Measurements from ENCODE around the gene SOHLH1. TPM values are rescaled to one million over a fixed set of nuclear protein-coding genes. Genes with fewer than 3 reads are reported as not detected.

The SOHLH1 gene
- polyA plus RNA-seq, 2 of the 4 experiments (the other 2 are of a cell fraction), result not detected

DNA sequence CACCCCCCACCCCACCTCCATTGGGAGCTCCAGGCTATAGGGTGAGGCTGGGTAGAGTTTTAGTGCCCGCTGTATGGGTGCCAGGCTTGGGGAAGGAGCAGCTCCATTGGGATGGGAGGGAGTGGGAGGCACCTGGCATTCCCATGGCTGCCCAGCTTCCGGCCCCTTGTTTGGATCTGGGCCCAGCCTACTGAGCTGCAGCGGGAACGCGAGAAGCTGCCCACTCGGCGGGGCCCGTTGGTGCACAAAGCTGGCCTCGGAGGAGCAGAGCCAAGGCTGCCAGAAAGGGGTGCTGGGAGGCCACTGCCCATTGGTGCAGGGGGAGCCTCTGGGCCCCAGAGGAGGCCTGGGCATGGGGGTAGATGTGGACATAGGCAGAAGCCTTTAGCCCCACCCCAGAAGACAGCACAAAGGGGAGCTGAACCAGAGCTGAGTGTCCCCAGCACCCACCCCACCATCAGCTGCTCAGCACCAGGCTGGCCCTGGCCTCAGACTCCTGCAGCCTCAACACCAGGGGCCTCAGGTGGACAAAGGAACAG is 31.7 kb downstream of the SOHLH1 start:
- WGBS (ENCODE audit: missing lambda C conversion rate), result 61% methylated on average over 8 of the region's 9 CpGs
- POLR2A ChIA-PET, result no interaction called here
- Histone ChIP-seq H3K4me1 (no peaks in the 10 kb centered on the region), H3K27ac (no peak overlapping the region), H3K4me3 (no peak overlapping the region), H3K9me3 (no peaks in the 10 kb centered on the region), H3K4me2 (no peak overlapping the region)
- DNase-seq (ENCODE audit: low read depth in 1 of 2, low spot score in 1 of 2) (no peak), FAIRE-seq (no peak), ATAC-seq (no peak)
- CTCF ChIA-PET, result interaction anchor here (1.2 to 1.4 kb wide), 2 partner anchors 9 to 163 kb away, joined by 3 to 5 read pairs; no protein-coding TSS in a partner anchor
- TF ChIP-seq POLR2A (IDR thresholded peaks at IDR 0.05; ENCODE audit: low read length), result no peak
- no peak for TF ChIP-seq HEYL (CRISPR knock-in tag; IDR thresholded peaks at IDR 0.05)
- no peak for TF ChIP-seq EHMT2 (IDR thresholded peaks at IDR 0.05; ENCODE audit: low read depth)
- TF ChIP-seq TP53 (CRISPR knock-in tag; IDR thresholded peaks at IDR 0.05), result no peak
- no peak for TF ChIP-seq TFCP2L1 (CRISPR knock-in tag; IDR thresholded peaks at IDR 0.05)
- TF ChIP-seq NPAS2 (CRISPR knock-in tag; IDR thresholded peaks at IDR 0.05; ENCODE audit: borderline replicate concordance), result no peak
- TF ChIP-seq, protein P1, sequence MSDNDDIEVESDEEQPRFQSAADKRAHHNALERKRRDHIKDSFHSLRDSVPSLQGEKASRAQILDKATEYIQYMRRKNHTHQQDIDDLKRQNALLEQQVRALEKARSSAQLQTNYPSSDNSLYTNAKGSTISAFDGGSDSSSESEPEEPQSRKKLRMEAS (IDR thresholded peaks at IDR 0.05), result no peak
- TF ChIP-seq ZC3H11A (IDR thresholded peaks at IDR 0.05), result no peak
- TF ChIP-seq KDM1A (IDR thresholded peaks at IDR 0.05; ENCODE audit: low read depth), result no peak
- TF ChIP-seq, protein P2, sequence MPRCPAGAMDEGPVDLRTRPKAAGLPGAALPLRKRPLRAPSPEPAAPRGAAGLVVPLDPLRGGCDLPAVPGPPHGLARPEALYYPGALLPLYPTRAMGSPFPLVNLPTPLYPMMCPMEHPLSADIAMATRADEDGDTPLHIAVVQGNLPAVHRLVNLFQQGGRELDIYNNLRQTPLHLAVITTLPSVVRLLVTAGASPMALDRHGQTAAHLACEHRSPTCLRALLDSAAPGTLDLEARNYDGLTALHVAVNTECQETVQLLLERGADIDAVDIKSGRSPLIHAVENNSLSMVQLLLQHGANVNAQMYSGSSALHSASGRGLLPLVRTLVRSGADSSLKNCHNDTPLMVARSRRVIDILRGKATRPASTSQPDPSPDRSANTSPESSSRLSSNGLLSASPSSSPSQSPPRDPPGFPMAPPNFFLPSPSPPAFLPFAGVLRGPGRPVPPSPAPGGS (IDR thresholded peaks at IDR 0.05), result no peak

DNA sequence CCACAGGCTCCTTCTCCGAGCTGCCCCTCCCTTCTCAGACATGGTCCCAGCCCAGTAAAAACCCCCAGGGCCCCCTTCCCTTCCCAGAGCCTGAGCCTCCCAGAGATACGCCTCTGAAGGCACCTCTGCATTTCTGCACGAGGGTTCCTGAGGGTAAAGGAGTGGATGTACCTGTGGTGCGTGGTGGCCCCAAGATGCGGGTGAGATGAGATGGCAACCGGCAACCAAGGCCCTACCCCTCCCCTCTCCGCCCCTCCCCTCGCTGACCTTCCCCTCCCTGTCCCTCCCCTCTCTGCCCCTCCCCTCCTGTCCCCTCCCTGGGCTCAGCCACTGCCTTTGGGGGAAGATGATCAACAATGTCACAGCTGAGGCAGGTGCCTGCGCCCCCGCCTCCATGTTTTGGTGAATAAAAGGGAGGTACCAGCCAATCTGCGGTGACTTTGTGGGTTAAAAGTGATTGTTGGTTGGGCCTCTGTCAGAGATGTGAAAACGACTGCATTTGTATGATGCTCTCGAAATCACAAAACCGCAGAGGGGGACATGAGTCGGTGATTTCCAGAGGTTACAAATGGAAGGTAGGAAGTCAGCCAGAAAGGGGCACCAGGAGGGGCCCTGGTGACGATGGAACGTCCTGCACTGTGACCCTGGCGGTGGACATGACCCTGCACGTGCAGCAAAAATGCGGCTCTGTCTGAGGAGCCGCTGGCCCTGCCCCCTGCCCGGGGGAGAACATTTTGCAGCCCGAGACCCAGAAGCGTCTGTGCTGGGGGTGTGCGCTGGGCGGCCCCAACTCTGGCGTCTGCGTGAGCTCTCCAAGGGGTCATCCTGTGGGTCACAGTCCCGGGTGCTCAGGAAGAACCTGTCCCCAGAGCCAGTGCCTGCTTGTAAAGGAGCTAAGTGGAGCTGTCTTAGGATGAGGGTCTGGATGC is 32.5 kb downstream of the SOHLH1 start:
- ChIA-PET POLR2A (no interaction called here), CTCF (interaction anchor here (1.2 to 1.4 kb wide), 2 partner anchors 10 to 162 kb away, joined by 3 to 5 read pairs; no protein-coding TSS in a partner anchor)
- Histone ChIP-seq H3K4me1 (no peaks in the 10 kb centered on the region), H3K9me3 (no peaks in the 10 kb centered on the region), H3K4me3 (no peak overlapping the region), H3K27ac (no peak overlapping the region), H3K4me2 (no peak overlapping the region)
- 24% methylated on average over 20 of the region's 29 CpGs for WGBS (ENCODE audit: missing lambda C conversion rate)
- FAIRE-seq (no peak), ATAC-seq (no peak), DNase-seq (ENCODE audit: low read depth in 1 of 2, low spot score in 1 of 2) (no peak)
- TF ChIP-seq CHD4 (IDR thresholded peaks at IDR 0.05; ENCODE audit: borderline replicate concordance) (no peak), POLR2A (IDR thresholded peaks at IDR 0.05; ENCODE audit: low read length) (no peak), JUN (IDR thresholded peaks at IDR 0.05) (no peak), CBX2 (IDR thresholded peaks at IDR 0.05; ENCODE audit: borderline replicate concordance, low read depth) (no peak), RNF2 (IDR thresholded peaks at IDR 0.05; ENCODE audit: borderline replicate concordance, low read depth) (no peak), BHLHE40 (IDR thresholded peaks at IDR 0.05; ENCODE audit: low read depth, low read length) (no peak), HOXB5 (CRISPR knock-in tag; IDR thresholded peaks at IDR 0.05) (no peak), KDM1A (IDR thresholded peaks at IDR 0.05; ENCODE audit: low read depth) (no peak)
- TF ChIP-seq, protein P2 (IDR thresholded peaks at IDR 0.05), result no peak
- TF ChIP-seq, protein P3, sequence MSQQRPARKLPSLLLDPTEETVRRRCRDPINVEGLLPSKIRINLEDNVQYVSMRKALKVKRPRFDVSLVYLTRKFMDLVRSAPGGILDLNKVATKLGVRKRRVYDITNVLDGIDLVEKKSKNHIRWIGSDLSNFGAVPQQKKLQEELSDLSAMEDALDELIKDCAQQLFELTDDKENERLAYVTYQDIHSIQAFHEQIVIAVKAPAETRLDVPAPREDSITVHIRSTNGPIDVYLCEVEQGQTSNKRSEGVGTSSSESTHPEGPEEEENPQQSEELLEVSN (IDR thresholded peaks at IDR 0.05; ENCODE audit: borderline replicate concordance, low read depth), result no peak

DNA sequence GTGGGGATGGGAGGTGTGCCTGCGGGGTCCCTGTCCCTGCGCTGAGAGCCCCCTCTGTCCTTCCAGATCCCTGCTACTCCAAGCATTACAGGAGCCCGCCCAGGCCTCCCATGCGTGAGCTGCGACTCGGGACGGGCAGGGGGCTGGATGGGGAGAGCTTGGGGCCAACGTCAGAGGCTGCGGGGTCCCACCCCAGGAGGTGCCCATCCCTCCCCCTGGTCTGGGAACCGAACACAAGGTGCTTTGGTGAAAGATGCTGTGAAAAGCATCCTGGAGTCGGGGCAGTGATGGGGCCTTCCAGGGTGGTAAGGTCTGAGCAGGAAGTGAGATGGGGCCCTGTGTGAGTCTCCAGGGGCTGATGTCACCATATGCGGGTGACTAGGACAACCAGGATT is 33.5 kb downstream of the SOHLH1 start:
- WGBS (ENCODE audit: missing lambda C conversion rate), result 0% methylated on average over 5 of the region's 12 CpGs
- DNase-seq (ENCODE audit: low read depth in 1 of 2, low spot score in 1 of 2), result no peak
- TF ChIP-seq, protein P3 (IDR thresholded peaks at IDR 0.05; ENCODE audit: borderline replicate concordance, low read depth), result no peak
- TF ChIP-seq HDAC2 (IDR thresholded peaks at IDR 0.05), result no peak
- TF ChIP-seq ESRRA (IDR thresholded peaks at IDR 0.05; ENCODE audit: borderline replicate concordance, low read length), result no peak
- no peak for TF ChIP-seq MAZ (IDR thresholded peaks at IDR 0.05; ENCODE audit: borderline replicate concordance, low read depth, low read length)
- TF ChIP-seq KDM1A (IDR thresholded peaks at IDR 0.05; ENCODE audit: low read depth), result no peak
- TF ChIP-seq FOSL2 (IDR thresholded peaks at IDR 0.05), result no peak
- no peak for TF ChIP-seq FOSL2 (CRISPR knock-in tag; IDR thresholded peaks at IDR 0.05)
- TF ChIP-seq, protein P4, sequence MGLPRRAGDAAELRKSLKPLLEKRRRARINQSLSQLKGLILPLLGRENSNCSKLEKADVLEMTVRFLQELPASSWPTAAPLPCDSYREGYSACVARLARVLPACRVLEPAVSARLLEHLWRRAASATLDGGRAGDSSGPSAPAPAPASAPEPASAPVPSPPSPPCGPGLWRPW (IDR thresholded peaks at IDR 0.05), result no peak
- TF ChIP-seq SMC3 (IDR thresholded peaks at IDR 0.05), result no peak
- no peak for TF ChIP-seq POLR2AphosphoS2 (conservative IDR thresholded peaks at IDR 0.05; ENCODE audit: low read length)
- TF ChIP-seq MYC (IDR thresholded peaks at IDR 0.05; ENCODE audit: borderline replicate concordance, low read length), result no peak
- no peak for TF ChIP-seq CEBPB (IDR thresholded peaks at IDR 0.05)
- no peak for TF ChIP-seq HOXA7 (CRISPR knock-in tag; IDR thresholded peaks at IDR 0.05)
- TF ChIP-seq FOXS1 (CRISPR knock-in tag; IDR thresholded peaks at IDR 0.05), result no peak
- no peak for TF ChIP-seq ZSCAN20 (CRISPR knock-in tag; IDR thresholded peaks at IDR 0.05)
- no peak for TF ChIP-seq NFE2L2 (conservative IDR thresholded peaks at IDR 0.05; ENCODE audit: low read length)

More for the DNA sequence above, 33.5 kb downstream of the SOHLH1 start:
- FAIRE-seq (no peak), ATAC-seq (peak; percentile 12 to 16; a peak in 2 of 6 replicates)
- H3K9me3 ChIP-seq, result no peaks in the 10 kb centered on the region
- no peak overlapping the region for H3K4me2 ChIP-seq
- CTCF ChIA-PET, result no interaction called here
- no peak overlapping the region for H3K27ac ChIP-seq
- POLR2A ChIA-PET, result no interaction called here
- no peak overlapping the region for H3K4me3 ChIP-seq
- no peaks in the 10 kb centered on the region for H3K4me1 ChIP-seq

All from A549 (cell line).